ENCODE data around the gene UGGT2.
"Not testable (repeated sequence)": the region's sequence is repeated elsewhere in the genome, so short reads cannot be mapped to it uniquely, and the experiment has no call there.

The UGGT2 gene

GRCh38 chr13:95788100-95788463 is 265.1 kb downstream of the UGGT2 start:
- DNase-seq (ENCODE audit: extremely low read depth, low read depth) = no peak
- no peak for TF ChIP-seq CTCF (IDR thresholded peaks at IDR 0.05; ENCODE audit: low read depth, low read length, missing control alignments)
- no peak overlapping the region for H3K4me3 ChIP-seq (replicated peaks; ENCODE audit: low read depth, low read length)

GRCh38 chr13:95787356-95788099 is 265.7 kb downstream of the UGGT2 start:
- TF ChIP-seq CTCF (IDR thresholded peaks at IDR 0.05; ENCODE audit: low read depth, low read length, missing control alignments) = no peak

GRCh38 chr13:95784900-95785290 is 268.3 kb downstream of the UGGT2 start:
- no peak for TF ChIP-seq CTCF (IDR thresholded peaks at IDR 0.05; ENCODE audit: low read depth, low read length, missing control alignments)
- H3K4me3 ChIP-seq (replicated peaks; ENCODE audit: low read depth, low read length) = no peak overlapping the region
- no peak for DNase-seq (ENCODE audit: extremely low read depth, low read depth)

More at GRCh38 chr13:95787356-95788099, 265.7 kb downstream of the UGGT2 start:
- no peak overlapping the region for H3K4me3 ChIP-seq (replicated peaks; ENCODE audit: low read depth, low read length)
- no peak for DNase-seq (ENCODE audit: extremely low read depth, low read depth)

- peak; percentile 67 for DNase-seq (ENCODE audit: extremely low read depth, low read depth)
- TF ChIP-seq CTCF (IDR thresholded peaks at IDR 0.05; ENCODE audit: low read depth, low read length, missing control alignments) = no peak
- no peak overlapping the region for H3K4me3 ChIP-seq (replicated peaks; ENCODE audit: low read depth, low read length)
Measured at GRCh38 chr13:95784161-95784899, 268.9 kb downstream of the UGGT2 start.

- TF ChIP-seq CTCF (IDR thresholded peaks at IDR 0.05; ENCODE audit: low read depth, low read length, missing control alignments) = no peak
- no peak for DNase-seq (ENCODE audit: extremely low read depth, low read depth)
- H3K4me3 ChIP-seq (replicated peaks; ENCODE audit: low read depth, low read length) = no peak overlapping the region
Measured at GRCh38 chr13:95783747-95784146, 269.5 kb downstream of the UGGT2 start.

GRCh38 chr13:95781940-95782339 is 271.3 kb downstream of the UGGT2 start:
- H3K4me3 ChIP-seq (replicated peaks; ENCODE audit: low read depth, low read length); DNase-seq (ENCODE audit: extremely low read depth, low read depth): not testable (repeated sequence)

- H3K4me3 ChIP-seq (replicated peaks; ENCODE audit: low read depth, low read length) = no peak overlapping the region
- DNase-seq (ENCODE audit: extremely low read depth, low read depth) = no peak
- TF ChIP-seq CTCF (IDR thresholded peaks at IDR 0.05; ENCODE audit: low read depth, low read length, missing control alignments) = no peak
Measured at GRCh38 chr13:95781016-95781415, 272.2 kb downstream of the UGGT2 start.

All from HFF-Myc (cell line).